B cell (primary cell): ENCODE measurements around the gene BACH2. TPM values are rescaled to one million over a fixed set of nuclear protein-coding genes. Genes with fewer than 3 reads are reported as not detected.
A peak's percentile ranks its signal among the peaks of the same experiment; 100 is the strongest.

Source experiments
- ATAC-seq: fragments of 200-7000 bp; cut with Tn5 transposase; one replicate; pipeline ENCODE4 v1.10.0; 2021; ENCODE audit warnings: low read depth, mild to moderate bottlenecking, moderate number of reproducible peaks, moderate library complexity
- CTCF ChIA-PET: fragments of 350-600 bp; sonication (Branson Sonifier 250); formaldehyde crosslinking; loops from one replicate; lab custom pipeline; 2021; ENCODE audit warnings: antibody characterized with exemption, inconsistent platforms; lab: Charles Lee
- POLR2A ChIA-PET: fragments of 350-600 bp; sonication (Branson Sonifier 250); formaldehyde crosslinking; loops from one replicate; lab custom pipeline; 2021; ENCODE audit warnings: antibody characterized with exemption; lab: Charles Lee
- DNase-seq: peaks from one replicate; pipeline ENCODE4 v3.0.0; 2013
- H2AFZ ChIP-seq: 2 replicates; pipeline ENCODE4 v1.6.1; 2012; ENCODE audit warnings: mild to moderate bottlenecking, low read depth, low read length; ENCODE audit not compliant: insufficient read depth, poor library complexity, severe bottlenecking
- H3K27ac ChIP-seq, 2 donors: 1 replicate in 1 of 2; 2 replicates in 1 of 2; pipeline ENCODE4 v1.5.1; 2012 to 2013; ENCODE audit warnings: low read length in 2 of 2, mild to moderate bottlenecking in 2 of 2, moderate library complexity in 1 of 2
- H3K27me3 ChIP-seq, 4 experiments: fragments of 200-600 bp in 1 of 4; sonication (generic) in 1 of 4; replicated peaks in 1 of 4; 1 replicate in 2 of 4; 2 replicates in 2 of 4; pipeline versions ENCODE4 v1.6.1 to v1.7.0; 2013 to 2016; ENCODE audit warnings: low read length in 3 of 4, mild to moderate bottlenecking in 2 of 4, mixed read lengths in 1 of 4, moderate library complexity in 1 of 4; ENCODE audit not compliant: insufficient read depth in 4 of 4, control insufficient read depth in 3 of 4; ENCODE audit errors: control extremely low read depth in 1 of 4
- H3K36me3 ChIP-seq, 2 experiments: replicated peaks in 1 of 2; 1 replicate in 1 of 2; 2 replicates in 1 of 2; pipeline versions ENCODE4 v1.6.1 to v1.7.1; 2013; ENCODE audit warnings: low read length in 1 of 2; ENCODE audit not compliant: insufficient read depth in 2 of 2, control insufficient read depth in 1 of 2; ENCODE audit errors: control extremely low read depth in 1 of 2, extremely low read depth in 1 of 2
- H3K4me1 ChIP-seq, 2 donors: fragments of 200-600 bp in 1 of 2; sonication (generic) in 1 of 2; 1 replicate in 1 of 2; 2 replicates in 1 of 2; pipeline versions ENCODE4 v1.5.1 to v1.6.1; 2013 to 2017; ENCODE audit warnings: low read length in 2 of 2; ENCODE audit not compliant: control insufficient read depth in 2 of 2, insufficient read depth in 2 of 2
- H3K4me2 ChIP-seq: replicated peaks from 2 replicates; pipeline ENCODE3; 2012; ENCODE audit warnings: mild to moderate bottlenecking, low read depth, low read length; ENCODE audit not compliant: poor library complexity, severe bottlenecking
- H3K4me3 ChIP-seq, 5 experiments: fragments of 200-600 bp in 1 of 5; sonication (generic) in 1 of 5; 1 replicate in 3 of 5; 2 replicates in 2 of 5; pipeline versions ENCODE4 v1.5.1 to v1.7.0; 2011 to 2016; ENCODE audit warnings: low read length in 4 of 5, mild to moderate bottlenecking in 4 of 5, low read depth in 2 of 5, control low read depth in 1 of 5, moderate library complexity in 1 of 5; ENCODE audit not compliant: insufficient read depth in 1 of 5; ENCODE audit errors: control extremely low read depth in 1 of 5, extremely low read depth in 1 of 5
- H3K79me2 ChIP-seq: fragments of 200-600 bp; sonication (generic); one replicate; pipeline ENCODE4 v1.6.0; 2016; ENCODE audit warnings: low read length; ENCODE audit not compliant: control insufficient read depth, insufficient read depth
- H3K9ac ChIP-seq: fragments of 200-600 bp; sonication (generic); 2 replicates; pipeline ENCODE4 v1.6.1; 2017; ENCODE audit warnings: mild to moderate bottlenecking, low read length, moderate library complexity
- H3K9me3 ChIP-seq, 3 donors: one replicate each; pipeline versions ENCODE4 v1.6.1 to v1.7.1; 2013; ENCODE audit warnings: low read length in 2 of 3; ENCODE audit not compliant: control insufficient read depth in 2 of 3, insufficient read depth in 1 of 3; ENCODE audit errors: control extremely low read depth in 1 of 3
- H4K20me1 ChIP-seq: 2 replicates; pipeline ENCODE4 v1.6.0; 2012; ENCODE audit warnings: mild to moderate bottlenecking, low read length; ENCODE audit not compliant: insufficient read depth, control insufficient read depth, poor library complexity, severe bottlenecking
- H3K27ac Mint-ChIP-seq: one replicate; pipeline ENCODE4 v1.8.0; 2021; ENCODE audit warnings: mixed read lengths
- H3K27me3 Mint-ChIP-seq: one replicate; pipeline ENCODE4 v1.8.0; 2021; ENCODE audit warnings: mixed read lengths
- H3K4me1 Mint-ChIP-seq: one replicate; pipeline ENCODE4 v1.8.0; 2021; ENCODE audit warnings: mixed read lengths
- H3K4me3 Mint-ChIP-seq: one replicate; pipeline ENCODE4 v1.8.0; 2021; ENCODE audit warnings: mixed read lengths
- H3K9me3 Mint-ChIP-seq: one replicate; pipeline ENCODE4 v1.8.0; 2022; ENCODE audit warnings: mixed read lengths; ENCODE audit not compliant: insufficient read depth
- CTCF ChIP-seq: fragments of 200-600 bp; IDR thresholded peaks from one replicate; pipeline ENCODE4 v1.8.0; 2022; ENCODE audit warnings: antibody characterized with exemption, mild to moderate bottlenecking
- EZH2 ChIP-seq: IDR thresholded peaks from 2 replicates; pipeline ENCODE4 v1.6.1; 2012; ENCODE audit warnings: borderline replicate concordance, low read depth, mild to moderate bottlenecking, moderate library complexity, low read length; ENCODE audit not compliant: insufficient read depth, poor library complexity, severe bottlenecking
- WGBS: methylation state at CpG from one replicate; pipeline ENCODE4 v1.1.5; 2013; ENCODE audit warnings: missing lambda C conversion rate; ENCODE audit not compliant: insufficient coverage; 5-methylcytosine and 5-hydroxymethylcytosine counted together
- intact Hi-C: fragments of 100-400 bp; cut with micrococcal nuclease; formaldehyde crosslinking; loops from one replicate; pipeline ENCODE4 v1.10.0; 2022
- polyA plus RNA-seq: library from polyadenylated mRNA; depleted of rRNA; stranded (reverse); fragments of >200 nt; gene quantifications from 2 replicates; pipeline ENCODE4 v1.2.3, GENCODE V29; 2012
- total RNA-seq, 2 donors: library from RNA; stranded (reverse); fragments of 120-200 nt in 1 of 2; gene quantifications; 1 replicate in 1 of 2; 2 replicates in 1 of 2; pipeline versions ENCODE4 v1.2.3 to v1.2.4, GENCODE V29; 2013 to 2022

The BACH2 gene
- total and polyA plus RNA-seq, 2 donors (not counting 1 experiment from before 2014, with no cell fraction given): 41.1 to 235 TPM

GRCh38 chr6:90229331-90230010 lies 67.2 kb downstream of the BACH2 start:
- Histone ChIP-seq H3K27ac (peak overlapping the region in 1 of 2 donors; percentile 2), H3K79me2 (peaks cover 100% of the 10 kb centered on the region), H4K20me1 (peaks cover 81% of the 10 kb centered on the region), H3K4me3 (no peak overlapping the region), H3K9ac (no peak overlapping the region), H3K9me3 (no peaks in the 10 kb centered on the region), H3K36me3 (peaks cover 0 to 39% of the 10 kb centered on the region in 2 experiments), H3K4me1 (peaks cover 25 to 34% of the 10 kb centered on the region in 2 donors), H3K4me2 (no peak overlapping the region), H3K27me3 (no peaks in the 10 kb centered on the region), H2AFZ (no peak overlapping the region)
- intact Hi-C loops: no loop called here
- Mint-ChIP-seq H3K27ac (peak overlapping the region; percentile 61), H3K27me3 (no peaks in the 10 kb centered on the region), H3K4me1 (peaks cover 65% of the 10 kb centered on the region), H3K9me3 (no peaks in the 10 kb centered on the region), H3K4me3 (no peak overlapping the region)
- DNase-seq (no peak), ATAC-seq (no peak)
- TF ChIP-seq CTCF (no peak), EZH2 (no peak)
- ChIA-PET POLR2A (no interaction called here), CTCF (interaction anchor here (1.1 kb wide), 1 partner anchor 289 kb away, joined by 4 read pairs; no protein-coding TSS in a partner anchor)
- 92% methylated on average over 8 of the region's 10 CpGs for WGBS

GRCh38 chr6:90227673-90228072 lies 69.0 kb downstream of the BACH2 start:
- POLR2A ChIA-PET: no interaction called here
- Histone ChIP-seq H3K4me2 (no peak overlapping the region), H3K27ac (peak overlapping the region in 1 of 2 donors; percentile 35), H3K4me1 (peaks cover 9 to 17% of the 10 kb centered on the region in 2 donors), H3K9ac (no peak overlapping the region), H3K27me3 (no peaks in the 10 kb centered on the region), H3K9me3 (peaks cover 1 to 11% (median 10%) of the 10 kb centered on the region in 3 donors), H3K79me2 (peaks cover 99% of the 10 kb centered on the region), H2AFZ (no peak overlapping the region), H4K20me1 (peaks cover 69% of the 10 kb centered on the region), H3K4me3 (no peak overlapping the region), H3K36me3 (peaks cover 0 to 42% of the 10 kb centered on the region in 2 experiments)
- DNase-seq: no peak
- TF ChIP-seq EZH2: no peak
- TF ChIP-seq CTCF: no peak
- Mint-ChIP-seq H3K27me3 (no peaks in the 10 kb centered on the region), H3K9me3 (peaks cover 7% of the 10 kb centered on the region), H3K4me1 (peaks cover 55% of the 10 kb centered on the region), H3K27ac (no peak overlapping the region), H3K4me3 (no peak overlapping the region)
- CTCF ChIA-PET: interaction anchor here (1.0 kb wide), 1 partner anchor 11 kb away, joined by 3 read pairs; no protein-coding TSS in a partner anchor
- no peak for ATAC-seq
- intact Hi-C loops: no loop called here
